HG02885 (cell line): ENCODE measurements around the gene OR2V2.

Source experiments
- ATAC-seq: cut with Tn5 transposase; IDR thresholded peaks from one replicate; pipeline ENCODE4 v1.9.1; 2021; ENCODE audit warnings: mild to moderate bottlenecking; ENCODE audit not compliant: unreplicated experiment, poor library complexity

OR2V2 gene

GRCh38 chr5:181188700-181189362, 41.4 kb downstream of the OR2V2 start:
- ATAC-seq: no peak

- no peak for ATAC-seq
Measured at GRCh38 chr5:181189363-181189961, 42.1 kb downstream of the OR2V2 start.

DNA sequence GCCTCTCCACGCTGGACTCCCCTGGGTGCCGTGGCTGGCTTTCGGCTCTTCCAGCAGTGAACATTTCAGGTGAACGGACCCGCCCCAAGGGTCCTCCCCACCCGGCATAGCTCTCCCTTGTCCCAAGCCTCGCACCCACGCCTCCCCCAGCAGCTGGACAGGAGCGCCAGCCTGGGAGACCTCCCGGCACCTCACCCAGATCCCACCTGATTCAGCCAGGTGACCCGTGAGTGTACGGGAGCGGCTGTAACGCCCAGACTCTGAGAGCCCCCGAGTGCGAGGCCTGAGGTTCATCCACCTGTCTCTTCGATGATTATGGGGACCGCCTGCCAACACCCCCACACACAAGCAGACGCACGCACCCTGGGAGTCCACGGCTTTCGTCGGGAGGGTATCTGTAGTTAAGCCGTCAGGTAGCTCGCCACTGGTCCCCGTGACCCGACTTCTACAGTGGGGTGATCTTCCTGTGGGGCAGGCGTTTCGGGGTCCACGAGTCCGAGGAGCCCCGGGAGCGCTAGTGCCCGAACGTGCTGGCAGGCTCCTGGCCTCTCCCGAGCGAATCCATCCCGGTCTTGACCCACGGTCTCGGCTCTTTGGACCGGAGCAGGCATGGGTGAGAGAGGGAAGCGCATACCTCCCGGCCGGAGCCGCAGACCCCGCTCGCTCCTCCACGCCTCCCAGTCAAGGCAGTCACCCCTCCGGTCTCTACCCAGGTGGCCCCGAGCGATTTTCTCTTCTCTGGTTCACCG, 42.8 kb downstream of the OR2V2 start:
- ATAC-seq: no peak

DNA sequence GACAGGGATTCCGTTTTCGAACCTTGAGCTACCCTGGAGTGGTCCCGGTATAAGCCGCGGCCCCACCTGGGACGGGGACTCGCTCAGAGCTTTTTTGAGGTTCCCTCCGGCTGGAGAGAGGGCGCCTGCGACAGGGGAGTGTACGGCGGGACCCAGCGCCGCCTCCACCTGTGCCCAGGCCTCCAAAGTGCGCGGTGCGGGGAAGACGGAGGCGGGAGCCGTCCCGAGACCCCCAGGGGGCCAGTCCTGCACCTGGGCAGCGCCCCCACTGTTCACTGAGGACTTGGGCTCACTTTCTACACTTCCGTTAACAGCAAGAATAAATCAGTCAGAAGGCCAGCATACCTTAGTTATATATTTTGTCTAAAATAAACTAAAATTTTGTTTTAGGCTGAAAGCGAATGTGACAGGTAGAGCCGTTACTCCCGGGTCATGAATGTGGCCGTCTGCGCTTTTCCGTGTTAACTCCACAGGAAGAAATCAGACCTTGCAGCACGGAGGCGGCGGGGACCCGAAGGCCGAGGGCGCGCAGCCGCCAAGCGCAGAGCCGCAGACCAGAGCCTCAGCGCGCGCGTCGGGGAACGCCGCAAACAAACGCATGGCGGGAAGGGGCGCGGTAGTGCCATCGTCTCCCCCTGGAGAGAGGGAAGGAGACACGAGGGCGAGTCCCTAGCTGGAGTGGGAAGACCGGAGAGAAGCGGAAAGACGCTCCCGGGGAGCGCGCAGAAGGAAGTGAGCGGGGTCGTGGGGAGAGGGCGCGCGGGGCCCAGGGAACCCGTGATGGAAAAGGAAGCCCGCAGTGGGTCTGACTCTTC, 43.5 kb downstream of the OR2V2 start:
- ATAC-seq: peak; percentile 5

DNA sequence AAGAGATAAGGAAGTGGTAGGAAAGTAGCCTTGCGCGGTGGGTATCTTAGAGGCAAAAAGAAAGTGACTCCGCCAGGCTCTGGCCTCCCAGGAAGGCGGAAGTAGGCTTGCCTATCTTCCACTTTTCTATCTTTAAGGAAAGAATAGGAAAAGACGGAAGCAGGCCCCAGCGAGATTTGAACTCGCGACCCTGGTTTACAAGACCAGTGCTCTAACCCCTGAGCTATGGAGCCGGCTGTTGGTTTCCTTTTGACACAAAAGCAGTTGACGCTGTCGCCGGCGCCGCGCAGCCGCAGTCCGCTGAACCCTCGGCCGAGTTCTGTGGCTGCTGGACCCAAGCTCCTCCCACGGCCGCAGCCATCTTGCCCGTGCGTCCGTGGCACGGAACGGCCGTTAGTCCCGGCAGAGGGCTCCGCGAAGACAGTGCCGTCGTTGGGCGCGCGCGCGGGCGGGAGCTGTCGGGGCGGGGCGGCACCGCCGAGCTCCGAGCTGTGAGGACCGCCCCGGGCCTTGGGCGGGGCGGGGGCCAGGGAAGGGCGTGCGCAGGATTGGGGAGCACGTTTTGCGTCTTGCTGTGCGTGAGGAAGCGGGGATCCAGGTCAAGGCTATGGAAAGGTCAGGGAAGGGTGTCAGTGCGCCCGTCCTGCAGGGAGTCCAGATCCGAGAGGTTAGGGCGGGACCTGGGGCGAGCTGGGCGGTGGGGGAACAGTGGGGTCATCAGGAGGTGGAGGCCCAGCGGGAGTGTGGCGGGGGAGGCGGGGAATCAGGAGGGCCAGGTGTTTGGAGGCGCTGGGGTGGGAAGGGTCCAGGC, 44.3 kb downstream of the OR2V2 start:
- ATAC-seq: peak; percentile 64

DNA sequence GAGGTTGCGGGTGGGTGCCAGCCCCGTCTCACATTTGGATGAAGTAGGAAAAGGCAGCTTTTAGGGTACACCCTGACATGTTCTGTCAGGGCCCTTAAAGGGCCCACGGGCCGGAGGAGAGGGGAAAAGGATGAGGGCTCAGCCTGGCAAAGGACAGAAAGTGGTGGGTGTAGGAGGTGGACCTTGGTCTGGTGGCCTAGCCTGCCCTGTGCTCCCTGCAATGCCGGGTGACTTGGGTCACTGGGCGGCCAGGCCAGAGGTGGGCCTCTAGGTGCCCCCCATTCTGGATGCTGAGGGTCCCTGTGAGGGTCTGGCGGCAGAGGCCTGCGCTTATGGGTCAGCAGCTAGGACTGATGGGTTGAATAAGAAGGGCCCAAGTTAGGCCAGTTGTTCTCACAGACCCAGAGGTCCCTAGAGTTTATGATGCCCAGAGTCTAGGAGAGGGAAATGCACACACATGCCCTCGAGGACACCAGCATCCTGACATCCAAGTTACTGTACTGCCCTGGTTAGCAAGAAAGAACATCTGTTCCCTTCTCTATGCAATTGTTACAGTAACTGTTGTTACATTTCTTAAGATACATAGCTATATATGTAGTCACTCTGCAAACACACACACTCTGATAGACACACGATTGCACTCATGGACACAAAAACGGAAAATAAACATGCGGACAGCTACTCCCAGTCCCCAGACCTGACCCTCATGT, 45.1 kb downstream of the OR2V2 start:
- ATAC-seq: no peak

DNA sequence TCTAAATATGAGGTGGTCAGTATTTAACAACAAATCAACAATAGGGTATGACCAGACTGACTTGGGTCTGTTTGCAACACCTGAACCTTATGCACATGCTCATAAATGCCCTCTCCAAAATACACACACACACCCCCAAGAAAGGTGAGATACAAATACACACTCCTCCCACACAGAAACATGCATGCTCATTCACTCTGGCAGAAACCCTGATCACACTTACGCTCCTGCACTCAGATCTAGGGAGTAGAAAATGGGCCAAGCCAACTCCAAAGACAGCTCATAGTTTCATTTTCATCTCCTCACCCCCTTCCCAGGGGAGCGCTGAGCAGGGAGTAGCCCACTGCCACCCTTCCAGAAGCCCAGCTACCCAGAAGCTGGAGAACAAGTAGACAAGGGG, 46.3 kb downstream of the OR2V2 start:
- ATAC-seq: no peak

- no peak for ATAC-seq
Measured at GRCh38 chr5:181194489-181195248, 47.3 kb downstream of the OR2V2 start.

DNA sequence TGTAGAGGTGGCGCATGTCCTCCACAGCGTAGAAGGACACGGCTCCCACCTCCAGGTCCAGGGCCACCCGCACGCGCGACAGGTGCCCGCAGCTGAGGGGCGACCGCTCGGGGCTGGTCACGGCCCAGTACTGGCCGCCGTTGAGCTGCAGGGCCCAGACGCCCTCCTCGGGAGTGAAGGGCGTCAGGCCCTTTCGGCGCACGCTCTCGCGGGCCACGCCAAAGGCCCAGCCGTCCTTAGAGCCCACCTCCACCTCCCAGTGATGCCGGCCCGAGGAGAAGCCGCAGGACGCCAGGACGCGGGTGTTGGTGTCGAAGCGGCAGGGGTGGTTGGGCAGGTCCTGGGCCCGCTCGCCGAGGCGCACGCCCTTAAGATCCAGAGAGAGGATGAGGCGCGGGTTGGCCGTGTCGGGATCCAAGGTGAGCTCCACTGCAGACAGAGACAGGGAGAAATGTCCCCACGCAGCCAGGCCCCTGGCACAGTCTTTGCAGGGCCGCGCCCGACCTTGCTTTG, 47.9 kb downstream of the OR2V2 start:
- no peak for ATAC-seq

DNA sequence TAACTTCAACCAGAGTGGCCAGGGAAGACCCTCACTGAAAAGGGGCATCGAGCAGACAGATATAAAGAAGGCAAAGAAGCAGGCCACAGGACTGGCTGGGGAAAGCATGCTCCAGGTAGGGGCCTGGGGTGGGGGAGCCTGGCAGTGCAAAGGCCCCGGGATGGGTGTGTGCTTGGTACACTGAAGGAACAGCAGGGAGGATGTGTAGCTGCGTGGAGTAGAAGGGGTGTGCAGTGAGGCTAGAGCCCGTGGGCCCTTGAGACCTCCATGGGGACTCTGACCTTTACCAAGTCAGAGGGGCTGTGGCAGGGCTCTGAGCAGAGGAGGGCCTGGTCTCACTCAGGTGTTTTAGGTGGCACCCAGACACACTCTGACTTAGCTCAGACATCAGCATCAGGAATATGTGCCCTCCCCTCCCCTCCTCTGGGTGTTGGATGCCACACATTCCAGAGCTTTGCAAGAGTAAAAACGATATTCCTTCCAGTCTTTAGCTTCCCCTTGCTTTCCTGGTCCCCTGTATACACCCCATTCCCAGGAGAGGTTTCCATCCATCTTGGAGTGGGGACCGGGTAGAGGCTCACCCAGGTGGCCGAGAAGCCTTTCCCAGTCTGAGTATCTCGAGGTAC, 50.1 kb downstream of the OR2V2 start:
- ATAC-seq: no peak

DNA sequence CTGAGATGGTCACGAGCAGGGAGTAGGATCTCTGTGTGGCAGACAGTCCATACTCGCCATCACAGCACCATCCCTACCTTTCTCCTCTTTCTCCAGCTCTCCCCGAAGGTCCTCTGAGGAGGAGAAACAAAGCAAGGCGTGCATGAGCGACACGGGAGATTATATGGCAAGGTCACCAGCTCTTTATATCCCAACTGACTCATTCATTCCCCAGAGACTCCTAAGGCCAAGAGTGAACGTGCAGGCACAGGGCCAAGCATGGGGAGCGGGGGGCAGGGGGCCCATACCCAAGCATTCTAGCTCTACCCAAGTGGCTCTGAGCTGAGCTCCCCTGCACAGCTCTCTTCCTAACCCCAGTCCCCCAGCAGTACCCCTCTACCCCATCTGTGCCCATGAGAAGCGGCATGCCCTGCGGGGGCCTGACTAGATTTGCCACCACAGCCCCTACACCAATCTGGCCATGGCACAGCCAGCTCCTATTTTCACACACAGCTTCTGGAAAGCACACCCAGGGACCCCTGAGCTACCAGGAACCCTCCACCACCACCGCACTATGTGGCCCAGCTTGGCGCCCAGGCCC, 50.8 kb downstream of the OR2V2 start:
- ATAC-seq: no peak

DNA sequence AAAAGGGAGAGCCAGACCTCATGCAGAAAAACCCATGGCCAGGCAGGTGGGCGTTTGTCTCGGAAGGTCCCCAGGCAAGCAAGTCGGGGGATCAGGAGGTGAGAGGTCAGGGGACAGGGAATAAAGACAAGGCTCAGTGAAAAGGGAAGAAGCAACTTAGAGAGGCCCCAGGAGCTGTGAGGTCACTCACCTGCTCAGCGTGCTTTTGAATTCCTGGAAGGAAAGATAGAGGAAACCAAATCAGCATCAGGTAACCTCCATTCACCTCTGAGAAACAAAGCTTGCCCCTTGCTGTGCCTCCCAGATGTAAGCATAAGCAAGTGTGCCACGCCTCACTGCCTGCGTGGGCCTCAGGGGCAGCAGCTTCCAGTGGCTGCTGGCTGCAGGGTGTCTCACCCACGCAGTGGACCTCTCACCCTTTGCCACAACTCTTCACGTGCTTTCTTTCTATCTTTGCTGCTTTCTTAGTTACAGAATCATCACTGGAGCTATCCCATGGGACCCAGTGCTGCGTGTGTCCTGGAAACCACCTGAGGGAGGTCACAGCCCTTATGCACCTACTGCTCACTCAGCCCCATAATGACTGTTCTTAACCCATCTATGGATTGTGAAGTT, 51.6 kb downstream of the OR2V2 start:
- ATAC-seq: peak; percentile 78

DNA sequence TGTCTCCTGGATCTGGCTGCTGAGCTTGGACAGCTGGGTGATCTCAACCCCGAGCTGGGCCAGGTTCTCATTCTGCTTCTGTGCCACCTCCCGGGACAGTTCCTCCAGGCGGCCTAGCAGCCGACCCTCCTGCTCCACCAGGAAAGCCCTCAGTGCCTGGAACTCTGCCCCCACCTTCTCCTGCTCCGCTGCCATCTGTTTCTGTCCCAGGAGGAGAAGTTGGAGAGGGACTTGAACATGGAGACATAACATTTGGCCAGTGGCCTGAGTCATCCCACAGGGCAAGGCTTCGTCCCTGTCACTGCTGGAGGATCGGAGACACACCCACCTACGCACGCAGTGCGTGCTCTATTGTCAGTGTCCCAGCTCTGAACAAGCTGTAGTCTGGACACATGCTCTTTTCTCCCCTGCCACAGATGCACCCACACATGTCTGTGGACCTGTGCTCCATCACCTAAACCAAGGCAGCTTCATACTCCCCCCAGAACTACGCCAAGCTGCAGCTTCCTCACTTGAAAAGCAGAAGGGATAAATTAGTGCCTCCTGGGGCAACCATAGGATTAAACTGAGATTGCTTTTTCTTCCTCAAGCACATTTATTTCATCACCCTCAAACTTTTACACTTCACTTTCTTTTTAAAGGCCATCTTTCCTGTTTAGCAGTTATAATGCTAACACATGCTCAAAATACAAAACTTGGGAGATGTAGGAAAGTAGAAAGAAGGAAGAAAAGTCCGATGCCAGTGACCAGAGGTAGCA, 52.7 kb downstream of the OR2V2 start:
- ATAC-seq: no peak

- ATAC-seq: no peak
Measured at GRCh38 chr5:181200816-181201215, 53.4 kb downstream of the OR2V2 start.

- no peak for ATAC-seq
Measured at GRCh38 chr5:181203093-181203711, 55.8 kb downstream of the OR2V2 start.

DNA sequence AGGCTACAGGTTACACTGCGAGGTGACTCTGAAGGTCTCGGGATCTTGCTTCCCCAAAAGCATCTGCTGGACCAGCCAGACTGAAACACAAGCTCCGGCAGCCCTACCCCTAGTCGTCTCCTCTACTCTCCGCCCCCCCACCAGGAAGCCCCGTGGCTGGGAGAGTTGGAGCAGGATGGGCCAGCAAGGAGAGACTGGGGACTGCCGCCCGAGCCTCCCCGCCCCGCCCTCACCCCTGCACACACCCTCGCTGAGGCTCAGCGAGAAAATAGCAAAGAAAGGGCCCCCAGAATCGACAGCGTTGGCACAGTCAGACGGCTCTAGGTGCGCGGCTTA, 56.4 kb downstream of the OR2V2 start:
- ATAC-seq: no peak
